Measurements from ENCODE around the gene TMTC2. TPM values are rescaled to one million over a fixed set of nuclear protein-coding genes. Genes with fewer than 3 reads are reported as not detected.
A peak's percentile ranks its signal among the peaks of the same experiment; 100 is the strongest.

TMTC2 gene
- total RNA-seq, 4 donors from 2014 or later: 19.5 to 35.8 (median 22.9) TPM

DNA sequence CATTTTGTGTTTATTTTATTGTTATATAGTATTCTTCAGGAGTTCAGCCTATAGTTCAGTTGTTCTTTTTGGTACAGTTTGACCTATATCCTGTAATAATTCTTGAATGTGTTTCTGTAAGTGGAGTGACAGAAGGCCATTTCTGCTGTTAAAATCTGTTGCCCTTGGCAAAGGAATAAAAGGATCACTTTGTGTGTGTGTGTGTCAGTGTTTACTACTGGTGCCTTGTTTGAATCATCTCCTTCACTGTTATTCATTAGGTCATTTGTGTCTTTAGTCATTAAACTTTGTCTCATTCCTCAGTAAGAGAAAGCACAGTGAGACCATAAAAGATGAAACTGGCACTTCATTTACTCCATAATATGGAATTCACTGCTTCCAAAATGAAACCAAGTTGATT is 130.7 kb downstream of the TMTC2 start:
- no peak for DNase-seq (ENCODE audit: low spot score in 2 of 2)
- Histone ChIP-seq H3K4me3 (no peak overlapping the region), H3K9me3 (no peaks in the 10 kb centered on the region), H3K27ac (peak overlapping the region in 1 of 4 donors; percentile 39), H3K36me3 (no peaks in the 10 kb centered on the region), H3K27me3 (no peaks in the 10 kb centered on the region), H3K4me1 (no peaks in the 10 kb centered on the region)
- no peak for TF ChIP-seq EP300 (IDR thresholded peaks at IDR 0.05)
- TF ChIP-seq, protein P1, sequence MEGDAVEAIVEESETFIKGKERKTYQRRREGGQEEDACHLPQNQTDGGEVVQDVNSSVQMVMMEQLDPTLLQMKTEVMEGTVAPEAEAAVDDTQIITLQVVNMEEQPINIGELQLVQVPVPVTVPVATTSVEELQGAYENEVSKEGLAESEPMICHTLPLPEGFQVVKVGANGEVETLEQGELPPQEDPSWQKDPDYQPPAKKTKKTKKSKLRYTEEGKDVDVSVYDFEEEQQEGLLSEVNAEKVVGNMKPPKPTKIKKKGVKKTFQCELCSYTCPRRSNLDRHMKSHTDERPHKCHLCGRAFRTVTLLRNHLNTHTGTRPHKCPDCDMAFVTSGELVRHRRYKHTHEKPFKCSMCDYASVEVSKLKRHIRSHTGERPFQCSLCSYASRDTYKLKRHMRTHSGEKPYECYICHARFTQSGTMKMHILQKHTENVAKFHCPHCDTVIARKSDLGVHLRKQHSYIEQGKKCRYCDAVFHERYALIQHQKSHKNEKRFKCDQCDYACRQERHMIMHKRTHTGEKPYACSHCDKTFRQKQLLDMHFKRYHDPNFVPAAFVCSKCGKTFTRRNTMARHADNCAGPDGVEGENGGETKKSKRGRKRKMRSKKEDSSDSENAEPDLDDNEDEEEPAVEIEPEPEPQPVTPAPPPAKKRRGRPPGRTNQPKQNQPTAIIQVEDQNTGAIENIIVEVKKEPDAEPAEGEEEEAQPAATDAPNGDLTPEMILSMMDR (IDR thresholded peaks at IDR 0.05): no peak
- no peak for TF ChIP-seq POLR2A (IDR thresholded peaks at IDR 0.05)

DNA sequence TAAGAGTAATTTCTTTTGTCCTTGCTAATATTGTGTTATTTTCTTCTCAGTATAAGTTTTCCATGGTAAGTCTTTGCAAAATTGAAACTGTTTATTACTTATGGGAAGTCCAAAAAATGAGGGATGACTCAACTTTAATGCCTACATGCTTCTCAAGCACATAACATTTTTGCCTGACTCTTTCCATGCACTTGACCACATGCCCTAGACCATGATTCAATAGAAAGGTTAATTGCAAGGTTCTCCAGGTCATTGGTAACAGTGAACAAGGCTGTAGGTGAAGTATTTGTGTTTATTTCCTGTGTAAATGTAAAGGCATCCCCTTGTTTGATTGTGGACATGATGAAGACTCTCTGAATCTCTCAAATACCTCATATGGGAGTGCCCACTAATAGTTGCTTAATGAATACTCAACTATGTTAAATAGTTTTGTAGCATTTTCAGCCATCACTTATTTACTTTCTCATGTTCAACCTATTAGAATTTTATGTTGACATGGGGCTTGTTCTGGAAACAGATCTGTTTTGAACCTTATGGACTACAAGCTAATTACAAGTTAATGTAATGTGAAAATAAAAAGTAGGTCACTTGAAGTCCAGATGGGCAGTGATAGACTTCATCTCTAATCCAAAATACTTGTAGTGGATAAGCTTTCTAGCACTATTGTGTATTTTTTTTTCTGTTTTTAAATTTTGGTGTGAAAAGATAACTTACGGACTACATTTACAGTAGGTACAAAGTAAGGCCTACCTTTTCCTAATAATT is 131.7 kb downstream of the TMTC2 start:
- TF ChIP-seq, protein P1 (IDR thresholded peaks at IDR 0.05): no peak
- TF ChIP-seq POLR2A (IDR thresholded peaks at IDR 0.05) (no peak), EP300 (IDR thresholded peaks at IDR 0.05) (no peak)
- no peaks in the 10 kb centered on the region for H3K4me1 ChIP-seq
- WGBS, 2 donors: 98 to 100% methylated on average over 1 of the region's 1 CpG
- H3K4me3 ChIP-seq: no peak overlapping the region
- H3K36me3 ChIP-seq: no peaks in the 10 kb centered on the region
- H3K9me3 ChIP-seq: no peaks in the 10 kb centered on the region
- DNase-seq (ENCODE audit: low spot score in 2 of 2): no peak
- H3K27me3 ChIP-seq: no peaks in the 10 kb centered on the region
- H3K27ac ChIP-seq: no peak overlapping the region

DNA sequence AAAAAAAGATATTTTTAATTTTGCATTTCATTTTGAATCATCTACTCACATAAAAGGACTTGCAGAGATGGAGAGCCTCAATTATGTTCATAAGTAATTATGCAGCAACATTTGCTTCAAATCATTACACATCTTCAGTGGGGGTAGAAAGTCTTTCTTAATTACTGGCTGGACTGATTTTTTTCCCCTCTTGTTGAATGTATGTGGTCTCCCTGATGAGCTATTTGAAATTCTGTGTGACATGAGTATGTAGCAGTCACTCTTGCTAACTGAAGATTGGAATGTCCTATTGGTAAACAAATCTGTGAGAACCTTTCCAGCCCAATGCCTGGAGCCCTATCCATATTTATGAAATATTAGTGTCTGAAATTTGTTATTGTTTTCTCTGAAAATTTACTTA is 139.8 kb downstream of the TMTC2 start:
- H3K27ac ChIP-seq: no peak overlapping the region
- no peaks in the 10 kb centered on the region for H3K27me3 ChIP-seq
- H3K36me3 ChIP-seq: no peaks in the 10 kb centered on the region
- no peak overlapping the region for H3K4me3 ChIP-seq
- no peaks in the 10 kb centered on the region for H3K4me1 ChIP-seq
- H3K9me3 ChIP-seq: no peaks in the 10 kb centered on the region
- no peak for DNase-seq (ENCODE audit: low spot score in 2 of 2)
- no peak for TF ChIP-seq EP300 (IDR thresholded peaks at IDR 0.05)
- TF ChIP-seq POLR2A (IDR thresholded peaks at IDR 0.05): no peak
- TF ChIP-seq, protein P1 (IDR thresholded peaks at IDR 0.05): no peak

DNA sequence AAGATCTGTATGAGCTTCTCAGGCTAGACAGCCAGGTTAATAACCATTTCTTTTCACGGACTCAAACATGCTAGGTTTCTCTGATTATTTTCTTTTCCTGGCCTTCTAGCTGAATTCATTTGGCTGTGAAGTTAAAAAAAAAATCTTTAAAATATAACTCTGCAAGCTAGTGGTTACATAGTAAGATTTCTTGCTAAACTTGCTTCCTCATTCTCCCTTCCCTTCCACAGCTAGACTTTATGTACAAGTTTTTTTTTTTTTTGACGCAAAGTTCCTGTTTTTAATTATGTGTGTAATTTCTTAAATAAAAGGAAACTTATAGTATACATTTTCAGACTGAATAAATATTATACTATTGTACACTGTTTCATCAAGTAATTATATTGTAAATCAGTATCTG is 145.4 kb downstream of the TMTC2 start:
- 85 to 87% methylated on average over 2 of the region's 2 CpGs for WGBS, 2 donors
- H3K4me3 ChIP-seq: no peak overlapping the region
- no peaks in the 10 kb centered on the region for H3K4me1 ChIP-seq
- H3K27me3 ChIP-seq: no peaks in the 10 kb centered on the region
- no peaks in the 10 kb centered on the region for H3K9me3 ChIP-seq
- no peak overlapping the region for H3K27ac ChIP-seq
- DNase-seq (ENCODE audit: low spot score in 2 of 2): no peak
- no peaks in the 10 kb centered on the region for H3K36me3 ChIP-seq
- no peak for TF ChIP-seq EP300 (IDR thresholded peaks at IDR 0.05)
- no peak for TF ChIP-seq POLR2A (IDR thresholded peaks at IDR 0.05)
- TF ChIP-seq, protein P1 (IDR thresholded peaks at IDR 0.05): no peak

DNA sequence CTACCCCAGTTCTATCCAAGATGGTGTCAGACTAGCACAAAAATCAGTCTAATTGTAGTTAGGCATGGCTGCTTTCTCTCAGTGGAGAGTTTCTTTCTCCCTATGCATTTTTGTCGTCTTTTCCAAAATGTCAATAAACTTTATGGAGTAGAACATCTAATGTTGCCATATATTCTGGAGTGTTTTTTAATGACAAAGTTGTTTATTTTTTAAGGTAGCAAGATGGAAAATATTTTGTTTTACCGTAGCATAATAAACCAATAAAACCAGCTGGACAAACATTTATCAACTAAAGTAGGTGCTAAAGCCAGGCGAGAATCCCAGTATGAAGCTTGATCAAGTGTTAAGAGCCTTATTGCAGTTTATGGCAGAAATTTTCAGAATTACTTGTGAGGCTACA is 146.3 kb downstream of the TMTC2 start:
- DNase-seq (ENCODE audit: low spot score in 2 of 2): no peak
- Histone ChIP-seq H3K4me1 (peaks cover 0 to under 1% (median 0%) of the 10 kb centered on the region in 4 donors), H3K27me3 (no peaks in the 10 kb centered on the region), H3K36me3 (no peaks in the 10 kb centered on the region), H3K4me3 (no peak overlapping the region), H3K9me3 (no peaks in the 10 kb centered on the region), H3K27ac (peak overlapping the region in 1 of 4 donors; percentile 53)
- TF ChIP-seq, protein P1 (IDR thresholded peaks at IDR 0.05): no peak
- TF ChIP-seq POLR2A (IDR thresholded peaks at IDR 0.05) (no peak), EP300 (IDR thresholded peaks at IDR 0.05) (no peak)
- WGBS, 2 donors: 69 to 78% methylated on average over 3 of the region's 3 CpGs

All from tibial nerve (tissue), 4 donors.